Calu3 (cell line): ENCODE measurements around the gene PEX5L. TPM values are rescaled to one million over a fixed set of nuclear protein-coding genes. Genes with fewer than 3 reads are reported as not detected.

Experiments used
- BruUV-seq: library from RNA; stranded (reverse); fragments of 400-500 nt; replicated peaks from 2 replicates; lab custom pipeline; 2021; lab: Mats Ljungman, UMichigan
- CTCF ChIA-PET: fragments of 300-600 bp; sonication (Branson Sonifier 250); formaldehyde crosslinking; loops from one replicate; lab custom pipeline; 2022; ENCODE audit warnings: antibody characterized with exemption; lab: Charles Lee
- DNase-seq: peaks from one replicate; pipeline ENCODE4 v3.0.0; 2022
- H3K27ac Mint-ChIP-seq: one replicate; pipeline ENCODE4 v1.8.0; 2022; ENCODE audit warnings: mixed read lengths; ENCODE audit not compliant: unreplicated experiment
- H3K27me3 Mint-ChIP-seq: one replicate; pipeline ENCODE4 v1.8.0; 2022; ENCODE audit warnings: mixed read lengths; ENCODE audit not compliant: unreplicated experiment
- H3K36me3 Mint-ChIP-seq: one replicate; pipeline ENCODE4 v1.8.0; 2022; ENCODE audit warnings: mild to moderate bottlenecking, moderate library complexity, mixed read lengths; ENCODE audit not compliant: insufficient read depth, unreplicated experiment
- H3K4me1 Mint-ChIP-seq: one replicate; pipeline ENCODE4 v1.8.0; 2022; ENCODE audit warnings: mild to moderate bottlenecking, low read depth, mixed read lengths; ENCODE audit not compliant: unreplicated experiment
- H3K4me3 Mint-ChIP-seq: one replicate; pipeline ENCODE4 v1.8.0; 2022; ENCODE audit warnings: mild to moderate bottlenecking, low read depth, moderate library complexity, mixed read lengths; ENCODE audit not compliant: unreplicated experiment
- H3K9me3 Mint-ChIP-seq: one replicate; pipeline ENCODE4 v1.8.0; 2022; ENCODE audit warnings: low read depth, mixed read lengths; ENCODE audit not compliant: unreplicated experiment
- intact Hi-C: fragments of 100-400 bp; cut with micrococcal nuclease; formaldehyde crosslinking; loops from one replicate; pipeline ENCODE4 v1.10.0; 2022; ENCODE audit not compliant: unreplicated experiment
- total RNA-seq: library from RNA; stranded (reverse); gene quantifications from 2 replicates; pipeline ENCODE4 v1.2.3, GENCODE V29; 2022
- TF ChIP-seq, protein P1 (sequence below): fragments of 200-600 bp; IDR thresholded peaks from one replicate; pipeline ENCODE4 v1.8.0; 2022; ENCODE audit warnings: antibody characterized with exemption; ENCODE audit not compliant: unreplicated experiment

The PEX5L gene
- total RNA-seq, 1 experiment from 2014 or later = not detected

DNA sequence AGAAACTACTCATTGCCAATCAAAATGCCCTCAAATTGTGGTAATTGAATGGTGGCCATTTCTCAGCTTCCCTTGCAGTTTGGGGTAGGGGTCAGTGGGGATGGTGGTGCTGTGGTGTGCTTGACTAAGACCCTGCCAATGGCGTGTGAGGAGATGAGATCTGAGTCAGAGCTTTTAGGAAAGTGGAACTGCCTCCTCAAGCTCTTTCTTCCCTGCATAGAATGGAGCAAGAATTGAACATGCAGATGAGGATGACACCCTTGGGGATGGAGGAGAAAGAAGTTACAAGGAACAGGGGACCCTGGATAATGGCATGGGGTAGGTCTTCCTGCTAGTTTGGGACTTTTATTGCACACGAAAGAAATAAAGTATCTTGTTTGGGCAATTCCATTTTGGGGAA is 188.0 kb downstream of the PEX5L start:
- H3K4me3 Mint-ChIP-seq = no peak overlapping the region
- DNase-seq = no peak
- CTCF ChIA-PET = interaction anchor here (0.7 kb wide), 3 partner anchors 10 to 814 kb away, joined by 4 to 6 read pairs (median 4); no protein-coding TSS in a partner anchor
- H3K9me3 Mint-ChIP-seq = no peaks in the 10 kb centered on the region
- H3K36me3 Mint-ChIP-seq = no peaks in the 10 kb centered on the region
- H3K4me1 Mint-ChIP-seq = no peaks in the 10 kb centered on the region
- H3K27ac Mint-ChIP-seq = no peak overlapping the region
- TF ChIP-seq, protein P1, sequence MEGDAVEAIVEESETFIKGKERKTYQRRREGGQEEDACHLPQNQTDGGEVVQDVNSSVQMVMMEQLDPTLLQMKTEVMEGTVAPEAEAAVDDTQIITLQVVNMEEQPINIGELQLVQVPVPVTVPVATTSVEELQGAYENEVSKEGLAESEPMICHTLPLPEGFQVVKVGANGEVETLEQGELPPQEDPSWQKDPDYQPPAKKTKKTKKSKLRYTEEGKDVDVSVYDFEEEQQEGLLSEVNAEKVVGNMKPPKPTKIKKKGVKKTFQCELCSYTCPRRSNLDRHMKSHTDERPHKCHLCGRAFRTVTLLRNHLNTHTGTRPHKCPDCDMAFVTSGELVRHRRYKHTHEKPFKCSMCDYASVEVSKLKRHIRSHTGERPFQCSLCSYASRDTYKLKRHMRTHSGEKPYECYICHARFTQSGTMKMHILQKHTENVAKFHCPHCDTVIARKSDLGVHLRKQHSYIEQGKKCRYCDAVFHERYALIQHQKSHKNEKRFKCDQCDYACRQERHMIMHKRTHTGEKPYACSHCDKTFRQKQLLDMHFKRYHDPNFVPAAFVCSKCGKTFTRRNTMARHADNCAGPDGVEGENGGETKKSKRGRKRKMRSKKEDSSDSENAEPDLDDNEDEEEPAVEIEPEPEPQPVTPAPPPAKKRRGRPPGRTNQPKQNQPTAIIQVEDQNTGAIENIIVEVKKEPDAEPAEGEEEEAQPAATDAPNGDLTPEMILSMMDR = no peak
- H3K27me3 Mint-ChIP-seq = no peaks in the 10 kb centered on the region
- intact Hi-C loops = no loop called here
- BruUV-seq = no TSS peak

DNA sequence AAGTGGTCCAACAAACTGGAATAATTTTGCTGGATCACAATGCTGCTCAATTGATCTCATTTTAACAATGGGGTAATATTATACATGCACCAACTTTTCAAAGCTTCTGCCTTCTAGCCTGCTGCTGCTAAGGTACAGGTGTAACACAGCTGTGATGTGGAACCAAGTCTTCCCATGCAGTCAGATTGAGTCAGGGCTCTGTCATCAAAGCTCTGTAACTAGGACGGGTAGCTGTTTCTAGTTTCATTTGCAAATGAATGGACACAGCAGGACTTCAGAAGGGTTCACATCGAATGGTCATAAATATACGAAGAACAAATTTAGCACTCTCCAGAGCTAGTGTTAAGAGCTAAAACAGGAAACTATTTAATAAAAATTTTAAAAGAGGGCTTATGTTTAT is 194.7 kb downstream of the PEX5L start:
- DNase-seq = no peak
- no peak overlapping the region for H3K27ac Mint-ChIP-seq
- no peak overlapping the region for H3K4me3 Mint-ChIP-seq
- BruUV-seq = no TSS peak
- H3K27me3 Mint-ChIP-seq = no peaks in the 10 kb centered on the region
- H3K36me3 Mint-ChIP-seq = no peaks in the 10 kb centered on the region
- CTCF ChIA-PET = no interaction called here
- H3K4me1 Mint-ChIP-seq = peaks cover 14% of the 10 kb centered on the region
- H3K9me3 Mint-ChIP-seq = no peaks in the 10 kb centered on the region
- TF ChIP-seq, protein P1 = no peak
- intact Hi-C loops = no loop called here

DNA sequence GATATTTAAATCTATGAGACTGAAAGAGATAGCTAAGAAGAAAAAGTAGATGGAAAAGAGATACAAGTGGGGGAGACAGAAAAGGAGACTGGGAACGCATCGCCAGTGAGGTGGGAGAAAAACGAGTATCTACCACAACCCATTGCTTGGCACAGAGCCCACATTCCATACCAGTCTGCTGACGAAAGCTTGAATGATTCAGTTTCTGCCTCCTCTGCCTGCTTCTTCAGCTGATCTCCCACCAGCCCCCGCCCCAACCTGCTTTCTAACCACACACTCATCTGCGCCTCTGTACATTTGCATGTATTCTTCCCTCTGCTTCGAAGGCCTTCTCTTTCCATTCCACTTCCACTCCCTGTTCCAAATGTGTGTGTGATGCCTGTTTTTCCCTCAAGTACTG is 195.8 kb downstream of the PEX5L start:
- no peaks in the 10 kb centered on the region for H3K27me3 Mint-ChIP-seq
- TF ChIP-seq, protein P1 = no peak
- no peak overlapping the region for H3K4me3 Mint-ChIP-seq
- H3K9me3 Mint-ChIP-seq = no peaks in the 10 kb centered on the region
- CTCF ChIA-PET = no interaction called here
- no TSS peak for BruUV-seq
- peaks cover 14% of the 10 kb centered on the region for H3K4me1 Mint-ChIP-seq
- DNase-seq = peak; percentile 70
- intact Hi-C loops = no loop called here
- no peaks in the 10 kb centered on the region for H3K36me3 Mint-ChIP-seq
- H3K27ac Mint-ChIP-seq = peak overlapping the region; percentile 8

DNA sequence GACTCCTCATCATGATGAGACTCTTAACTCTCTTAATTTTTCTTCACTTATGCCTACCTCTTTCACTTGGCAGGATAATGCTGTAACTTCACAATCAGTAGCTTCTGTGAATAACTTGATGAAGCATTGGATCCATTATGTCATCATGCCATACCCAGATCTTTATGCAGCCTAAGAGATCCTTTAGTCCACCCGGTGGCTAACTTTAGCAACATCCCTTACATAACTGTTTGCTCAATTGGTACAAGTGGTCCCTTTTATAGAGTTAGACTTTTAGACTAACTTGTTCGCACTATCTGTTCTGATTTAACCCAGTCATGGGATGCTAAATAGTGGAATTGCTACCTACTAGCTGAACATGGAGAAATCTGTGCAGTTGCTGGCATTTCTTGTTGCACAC is 199.4 kb downstream of the PEX5L start:
- H3K27me3 Mint-ChIP-seq = no peaks in the 10 kb centered on the region
- TF ChIP-seq, protein P1 = no peak
- H3K9me3 Mint-ChIP-seq = no peaks in the 10 kb centered on the region
- CTCF ChIA-PET = interaction anchor here (1.0 kb wide), 1 partner anchor 16 kb away, joined by 3 read pairs; no protein-coding TSS in a partner anchor
- H3K27ac Mint-ChIP-seq = no peak overlapping the region
- H3K36me3 Mint-ChIP-seq = no peaks in the 10 kb centered on the region
- no peak for DNase-seq
- intact Hi-C loops = no loop called here
- H3K4me3 Mint-ChIP-seq = no peak overlapping the region
- BruUV-seq = no TSS peak
- H3K4me1 Mint-ChIP-seq = peaks cover 14% of the 10 kb centered on the region
